A673 (cell line): ENCODE measurements around the gene POLE3. TPM values are rescaled to one million over a fixed set of nuclear protein-coding genes. Genes with fewer than 3 reads are reported as not detected.
"Not testable (repeated sequence)": the region's sequence is repeated elsewhere in the genome, so short reads cannot be mapped to it uniquely, and the experiment has no call there.

Experiments used
- BruUV-seq: library from RNA; stranded (reverse); fragments of 400-500 nt; replicated peaks from 2 replicates; lab custom pipeline; 2021; lab: Mats Ljungman, UMichigan
- CTCF ChIA-PET: fragments of 300-600 bp; sonication (Branson Sonifier 250); formaldehyde crosslinking; loops from one replicate; lab custom pipeline; 2022; ENCODE audit warnings: antibody characterized with exemption; lab: Charles Lee
- POLR2A ChIA-PET: fragments of 300-600 bp; sonication (Branson Sonifier 250); formaldehyde crosslinking; loops from one replicate; lab custom pipeline; 2022; ENCODE audit warnings: antibody characterized with exemption; ENCODE audit not compliant: low non-redundant PET; lab: Charles Lee
- DNase-seq: peaks from one replicate; pipeline ENCODE4 v3.0.0-alpha.2; 2015; ENCODE audit warnings: low spot score
- H3K27ac ChIP-seq: fragments of 200-600 bp; sonication (generic); 2 replicates; pipeline ENCODE4 v1.5.1; 2016; ENCODE audit warnings: mixed run types, low read depth, mild to moderate bottlenecking, mixed read lengths, antibody characterized with exemption, low read length; ENCODE audit not compliant: poor library complexity, severe bottlenecking
- H3K27me3 ChIP-seq: fragments of 200-600 bp; sonication (generic); replicated peaks from 2 replicates; pipeline ENCODE4 v1.6.1; 2017; ENCODE audit warnings: mixed run types, low read depth, mild to moderate bottlenecking, mixed read lengths, antibody characterized with exemption, low read length; ENCODE audit not compliant: insufficient read depth, poor library complexity
- H3K36me3 ChIP-seq: fragments of 200-600 bp; sonication (generic); 2 replicates; pipeline ENCODE4 v1.6.1; 2016; ENCODE audit warnings: mixed run types, mild to moderate bottlenecking, mixed read lengths, antibody characterized with exemption, low read length; ENCODE audit not compliant: insufficient read depth, poor library complexity, severe bottlenecking
- H3K4me1 ChIP-seq: fragments of 200-600 bp; sonication (generic); 2 replicates; pipeline ENCODE4 v1.6.1; 2017; ENCODE audit warnings: mixed run types, mild to moderate bottlenecking, mixed read lengths, antibody characterized with exemption, low read length; ENCODE audit not compliant: insufficient read depth, poor library complexity, severe bottlenecking
- H3K4me3 ChIP-seq: fragments of 200-600 bp; sonication (generic); 2 replicates; pipeline ENCODE4 v1.5.1; 2016; ENCODE audit warnings: low read depth, mixed run types, mild to moderate bottlenecking, mixed read lengths, low read length; ENCODE audit not compliant: poor library complexity, severe bottlenecking
- H3K9me3 ChIP-seq: fragments of 200-600 bp; sonication (generic); 2 replicates; pipeline ENCODE4 v1.6.1; 2016; ENCODE audit warnings: mixed run types, low read depth, mild to moderate bottlenecking, mixed read lengths, antibody characterized with exemption, low read length; ENCODE audit not compliant: poor library complexity, severe bottlenecking
- EZH2 ChIP-seq: fragments of 200-600 bp; sonication (generic); IDR thresholded peaks from 2 replicates; pipeline ENCODE4 v1.6.1; 2017; ENCODE audit warnings: borderline replicate concordance, low read depth, mild to moderate bottlenecking, mixed read lengths, antibody characterized with exemption, low read length; ENCODE audit not compliant: poor library complexity, severe bottlenecking
- intact Hi-C: fragments of 100-400 bp; cut with micrococcal nuclease; formaldehyde crosslinking; loops from one replicate; pipeline ENCODE4 v1.10.0; 2022; ENCODE audit not compliant: unreplicated experiment
- total RNA-seq: library from RNA; stranded (reverse); gene quantifications from 2 replicates; pipeline ENCODE4 v1.2.3, GENCODE V29; 2021
- TF ChIP-seq, protein P1 (sequence below): fragments of 300-800, 200-600 bp; sonication (generic); conservative IDR thresholded peaks from 2 replicates; pipeline ENCODE4 v1.5.1; 2017; ENCODE audit warnings: low read depth, mild to moderate bottlenecking, antibody characterized with exemption, low read length, moderate library complexity, mixed read lengths

Gene POLE3
- total RNA-seq, 1 experiment from 2014 or later = 109 TPM

DNA sequence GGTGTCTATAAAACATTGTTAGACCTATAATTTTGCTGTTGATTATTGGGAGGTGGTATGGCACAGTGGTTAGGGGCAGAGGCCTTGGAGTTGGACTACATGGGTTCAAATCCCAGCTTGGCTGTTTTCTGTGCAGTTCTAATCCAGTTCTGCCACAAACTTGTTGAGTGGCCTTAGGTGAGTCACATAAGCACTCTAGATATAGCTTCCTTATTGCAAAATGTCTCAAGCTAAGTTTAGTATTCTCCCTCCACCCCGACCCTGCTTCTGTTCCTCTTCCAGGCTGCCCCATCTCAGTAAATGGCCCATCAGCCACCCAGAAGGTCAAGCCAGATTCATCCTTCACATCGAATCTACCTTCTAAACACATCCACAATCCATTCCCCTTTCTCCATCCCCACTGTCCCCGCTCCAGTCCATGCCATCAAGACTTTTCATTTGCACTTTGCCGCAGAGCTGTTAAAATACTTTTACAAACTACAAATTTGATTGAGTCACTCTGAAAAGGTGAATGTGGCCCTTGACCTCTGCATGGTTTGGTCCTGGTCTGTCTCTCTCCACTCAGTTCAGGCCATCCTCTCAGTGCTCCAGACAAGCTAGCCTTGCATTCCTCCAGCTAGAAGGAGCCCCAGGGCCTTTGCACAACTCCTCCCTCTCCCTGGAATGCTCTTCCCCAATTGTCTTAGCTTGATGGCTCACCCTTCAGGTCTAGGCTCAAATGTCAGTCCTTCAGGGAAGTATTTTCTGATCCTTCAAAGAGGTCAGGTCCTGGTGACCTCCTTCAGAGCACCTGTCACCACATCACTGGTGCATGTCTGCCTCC lies 23.7 kb downstream of the POLE3 start:
- TF ChIP-seq EZH2 = no peak
- TF ChIP-seq, protein P1, sequence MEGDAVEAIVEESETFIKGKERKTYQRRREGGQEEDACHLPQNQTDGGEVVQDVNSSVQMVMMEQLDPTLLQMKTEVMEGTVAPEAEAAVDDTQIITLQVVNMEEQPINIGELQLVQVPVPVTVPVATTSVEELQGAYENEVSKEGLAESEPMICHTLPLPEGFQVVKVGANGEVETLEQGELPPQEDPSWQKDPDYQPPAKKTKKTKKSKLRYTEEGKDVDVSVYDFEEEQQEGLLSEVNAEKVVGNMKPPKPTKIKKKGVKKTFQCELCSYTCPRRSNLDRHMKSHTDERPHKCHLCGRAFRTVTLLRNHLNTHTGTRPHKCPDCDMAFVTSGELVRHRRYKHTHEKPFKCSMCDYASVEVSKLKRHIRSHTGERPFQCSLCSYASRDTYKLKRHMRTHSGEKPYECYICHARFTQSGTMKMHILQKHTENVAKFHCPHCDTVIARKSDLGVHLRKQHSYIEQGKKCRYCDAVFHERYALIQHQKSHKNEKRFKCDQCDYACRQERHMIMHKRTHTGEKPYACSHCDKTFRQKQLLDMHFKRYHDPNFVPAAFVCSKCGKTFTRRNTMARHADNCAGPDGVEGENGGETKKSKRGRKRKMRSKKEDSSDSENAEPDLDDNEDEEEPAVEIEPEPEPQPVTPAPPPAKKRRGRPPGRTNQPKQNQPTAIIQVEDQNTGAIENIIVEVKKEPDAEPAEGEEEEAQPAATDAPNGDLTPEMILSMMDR = no peak
- POLR2A ChIA-PET = no interaction called here
- peaks cover 4% of the 10 kb centered on the region for H3K36me3 ChIP-seq
- no peaks in the 10 kb centered on the region for H3K4me1 ChIP-seq
- CTCF ChIA-PET = no interaction called here
- intact Hi-C loops = no loop called here
- H3K27ac ChIP-seq = no peak overlapping the region
- no peaks in the 10 kb centered on the region for H3K27me3 ChIP-seq
- no peaks in the 10 kb centered on the region for H3K9me3 ChIP-seq
- BruUV-seq = TSS peak; percentile 78
- no peak overlapping the region for H3K4me3 ChIP-seq
- no peak for DNase-seq

DNA sequence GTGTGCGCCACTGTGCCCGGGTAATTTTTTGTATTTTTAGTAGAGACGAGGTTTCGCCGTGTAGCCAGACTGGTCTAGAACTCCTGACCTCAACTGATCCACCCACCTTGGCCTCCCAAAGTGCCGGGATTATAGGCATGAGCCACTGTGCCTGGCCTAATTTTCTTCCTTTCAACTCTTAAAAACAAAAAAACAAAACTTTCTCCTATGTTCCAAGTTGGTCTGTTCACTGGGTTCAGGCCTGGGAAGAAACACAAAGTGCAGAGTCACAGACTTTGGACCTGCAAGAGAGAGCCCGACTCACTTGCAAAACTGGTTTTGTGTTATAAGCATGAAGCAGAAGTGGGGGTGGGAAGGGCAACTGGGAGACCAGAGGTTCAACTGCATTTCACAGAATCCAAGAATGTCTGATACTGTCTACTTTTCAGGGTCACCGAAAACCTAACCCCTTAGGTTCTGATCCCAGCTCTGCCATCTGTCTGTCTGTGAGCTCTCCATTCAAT lies 28.5 kb downstream of the POLE3 start:
- intact Hi-C loops = no loop called here
- no peaks in the 10 kb centered on the region for H3K4me1 ChIP-seq
- no peaks in the 10 kb centered on the region for H3K9me3 ChIP-seq
- H3K27ac ChIP-seq = no peak overlapping the region
- no peaks in the 10 kb centered on the region for H3K36me3 ChIP-seq
- CTCF ChIA-PET = no interaction called here
- H3K4me3 ChIP-seq = no peak overlapping the region
- no peaks in the 10 kb centered on the region for H3K27me3 ChIP-seq
- BruUV-seq = no TSS peak
- POLR2A ChIA-PET = no interaction called here
- no peak for DNase-seq
- TF ChIP-seq, protein P1 = no peak
- no peak for TF ChIP-seq EZH2

DNA sequence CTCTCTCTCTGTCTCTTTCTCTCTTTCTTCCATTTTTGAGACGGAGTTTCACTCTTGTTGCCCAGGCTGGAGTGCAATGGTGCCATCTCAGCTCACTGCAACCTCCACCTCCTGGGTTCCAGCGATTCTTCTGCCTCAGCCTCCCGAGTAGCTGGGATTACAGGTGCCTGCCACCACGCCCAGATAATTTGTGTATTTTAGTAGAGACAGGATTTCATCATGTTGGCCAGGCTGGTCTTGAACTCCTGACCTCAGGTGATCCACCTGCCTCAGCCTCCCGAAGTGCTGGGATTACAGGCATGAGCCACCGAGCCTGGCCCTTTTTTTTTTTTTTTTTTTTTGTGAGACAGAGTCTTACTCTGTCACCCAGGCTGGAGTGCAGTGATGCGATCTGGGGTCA lies 29.0 kb downstream of the POLE3 start:
- H3K4me3 ChIP-seq, DNase-seq, H3K9me3 ChIP-seq, intact Hi-C loops, H3K27me3 ChIP-seq, H3K36me3 ChIP-seq, BruUV-seq, H3K4me1 ChIP-seq, POLR2A ChIA-PET, CTCF ChIA-PET, H3K27ac ChIP-seq: not testable (repeated sequence)
